T1000 (cell line): Measurements from ENCODE around the gene TRMT10A.
"Not testable (repeated sequence)": the region's sequence is repeated elsewhere in the genome, so short reads cannot be mapped to it uniquely, and the experiment has no call there.

Source experiments
- DNase-seq: peaks from one replicate; lab custom pipeline; 2025; ENCODE audit warnings: mixed read lengths; lab: John Stamatoyannopoulos, UW

The TRMT10A gene

GRCh38 chr4:99552872-99553271 is 11.0 kb downstream of the TRMT10A start:
- DNase-seq, result no peak

GRCh38 chr4:99540277-99540939 is 23.4 kb downstream of the TRMT10A start:
- DNase-seq, result no peak

GRCh38 chr4:99537674-99538073 is 26.2 kb downstream of the TRMT10A start:
- no peak for DNase-seq

- no peak for DNase-seq
Measured at GRCh38 chr4:99536848-99537247, 27.0 kb downstream of the TRMT10A start.

- no peak for DNase-seq
Measured at GRCh38 chr4:99536271-99536670, 27.6 kb downstream of the TRMT10A start.

- DNase-seq, result not testable (repeated sequence)
Measured at GRCh38 chr4:99534699-99535098, 29.1 kb downstream of the TRMT10A start.

- no peak for DNase-seq
Measured at GRCh38 chr4:99529956-99530355, 33.9 kb downstream of the TRMT10A start.

- no peak for DNase-seq
Measured at GRCh38 chr4:99529228-99529627, 34.6 kb downstream of the TRMT10A start.

- DNase-seq, result no peak
Measured at GRCh38 chr4:99518601-99519295, 45.1 kb downstream of the TRMT10A start.

- DNase-seq, result no peak
Measured at GRCh38 chr4:99510721-99511120, 53.1 kb downstream of the TRMT10A start, which contains the start of gene C4orf17. Gene C4orf17, plus strand, starts transcription at chr4:99511021. Its CDS starts 2,061 bp downstream, at chr4:99513082.

GRCh38 chr4:99507762-99508161 is 56.1 kb downstream of the TRMT10A start:
- no peak for DNase-seq

GRCh38 chr4:99507349-99507748 is 56.5 kb downstream of the TRMT10A start:
- no peak for DNase-seq

- DNase-seq, result no peak
Measured at GRCh38 chr4:99506781-99507180, 57.1 kb downstream of the TRMT10A start.

- DNase-seq, result no peak
Measured at GRCh38 chr4:99504804-99505502, 58.9 kb downstream of the TRMT10A start.
